Loucy (cell line): Measurements from ENCODE around the gene ZDHHC22.

Source experiments
- EZH2phosphoT487 ChIP-seq: fragments of 200-600 bp; IDR thresholded peaks from 2 replicates; pipeline ENCODE4 v1.6.1; 2018; ENCODE audit warnings: antibody characterized with exemption, mild to moderate bottlenecking, moderate library complexity, borderline replicate concordance
- TF ChIP-seq, protein P1 (sequence below): fragments of 200-600 bp; sonication (generic); conservative IDR thresholded peaks from 2 replicates; pipeline ENCODE4 v1.5.1; 2014; ENCODE audit warnings: mild to moderate bottlenecking, antibody characterized with exemption, low read length

- TF ChIP-seq, protein P1, sequence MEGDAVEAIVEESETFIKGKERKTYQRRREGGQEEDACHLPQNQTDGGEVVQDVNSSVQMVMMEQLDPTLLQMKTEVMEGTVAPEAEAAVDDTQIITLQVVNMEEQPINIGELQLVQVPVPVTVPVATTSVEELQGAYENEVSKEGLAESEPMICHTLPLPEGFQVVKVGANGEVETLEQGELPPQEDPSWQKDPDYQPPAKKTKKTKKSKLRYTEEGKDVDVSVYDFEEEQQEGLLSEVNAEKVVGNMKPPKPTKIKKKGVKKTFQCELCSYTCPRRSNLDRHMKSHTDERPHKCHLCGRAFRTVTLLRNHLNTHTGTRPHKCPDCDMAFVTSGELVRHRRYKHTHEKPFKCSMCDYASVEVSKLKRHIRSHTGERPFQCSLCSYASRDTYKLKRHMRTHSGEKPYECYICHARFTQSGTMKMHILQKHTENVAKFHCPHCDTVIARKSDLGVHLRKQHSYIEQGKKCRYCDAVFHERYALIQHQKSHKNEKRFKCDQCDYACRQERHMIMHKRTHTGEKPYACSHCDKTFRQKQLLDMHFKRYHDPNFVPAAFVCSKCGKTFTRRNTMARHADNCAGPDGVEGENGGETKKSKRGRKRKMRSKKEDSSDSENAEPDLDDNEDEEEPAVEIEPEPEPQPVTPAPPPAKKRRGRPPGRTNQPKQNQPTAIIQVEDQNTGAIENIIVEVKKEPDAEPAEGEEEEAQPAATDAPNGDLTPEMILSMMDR = no peak
- no peak for TF ChIP-seq EZH2phosphoT487
These were observed 19.4 kb upstream of the ZDHHC22 start for GRCh38 chr14:77161011-77161410.
